ENCODE measurements around the gene RBM8A. TPM values are rescaled to one million over a fixed set of nuclear protein-coding genes. Genes with fewer than 3 reads are reported as not detected.

The RBM8A gene
- polyA plus RNA-seq, 1 of the 3 experiments (the other 2 are of a cell fraction), result 236 TPM

- Histone ChIP-seq H3K9me2 (no peaks in the 10 kb centered on the region), H3K4me3 (ENCODE audit: low read depth in 2 of 2, low read length in 1 of 2) (no peak overlapping the region), H3K9ac (no peak overlapping the region), H3K4me1 (ENCODE audit: control insufficient read depth in 1 of 2, insufficient read depth in 2 of 2, low read depth in 1 of 2, low read length in 1 of 2) (no peaks in the 10 kb centered on the region), H3K27me3 (ENCODE audit: insufficient read depth) (no peaks in the 10 kb centered on the region), H3K4me2 (no peak overlapping the region), H3K79me2 (ENCODE audit: insufficient read depth) (peaks cover 52% of the 10 kb centered on the region), H2AFZ (ENCODE audit: low read depth) (no peak overlapping the region), H3K36me3 (replicated peaks in 1 of 2; ENCODE audit: control insufficient read depth in 1 of 2, insufficient read depth in 2 of 2, low read length in 1 of 2) (peaks cover 28 to 30% of the 10 kb centered on the region in 2 experiments), H3F3A (replicated peaks; ENCODE audit: insufficient read depth) (no peaks in the 10 kb centered on the region), H3K9me3 (no peaks in the 10 kb centered on the region), H4K20me1 (ENCODE audit: insufficient read depth) (no peaks in the 10 kb centered on the region), H3K27ac (ENCODE audit: low read depth in 2 of 2, low read length in 1 of 2) (no peak overlapping the region)
- POLR2A ChIA-PET, result interaction anchor here (0.6 kb wide), 1 partner anchor 41 kb away, joined by 3 read pairs; no protein-coding TSS in a partner anchor
- no peak for TF ChIP-seq FOXM1 (IDR thresholded peaks at IDR 0.05; ENCODE audit: low read depth)
- TF ChIP-seq TEAD4 (IDR thresholded peaks at IDR 0.05; ENCODE audit: borderline replicate concordance, insufficient read depth), result no peak
- TF ChIP-seq USF1 (IDR thresholded peaks at IDR 0.05; ENCODE audit: borderline replicate concordance, low read depth), result no peak
- no peak for TF ChIP-seq CHD2 (IDR thresholded peaks at IDR 0.05; ENCODE audit: low read length, partially characterized antibody)
- no peak for TF ChIP-seq RFX5 (IDR thresholded peaks at IDR 0.05; ENCODE audit: low read length)
- no peak for TF ChIP-seq GATA2 (CRISPR knock-in tag; IDR thresholded peaks at IDR 0.05)
- no peak for TF ChIP-seq FOXJ3 (CRISPR knock-in tag; IDR thresholded peaks at IDR 0.05)
- no peak for TF ChIP-seq IRF3 (IDR thresholded peaks at IDR 0.05; ENCODE audit: low read depth, low read length)
- TF ChIP-seq SMC3 (IDR thresholded peaks at IDR 0.05; ENCODE audit: low read depth, low read length), result no peak
- TF ChIP-seq GABPA (IDR thresholded peaks at IDR 0.05; ENCODE audit: low read depth), result no peak
- TF ChIP-seq FOSL2 (IDR thresholded peaks at IDR 0.05; ENCODE audit: borderline replicate concordance, low read depth), result no peak
- TF ChIP-seq USF2 (IDR thresholded peaks at IDR 0.05; ENCODE audit: borderline replicate concordance, low read depth, low read length), result no peak
- TF ChIP-seq TCF12 (IDR thresholded peaks at IDR 0.05), result no peak
- TF ChIP-seq YY1 (IDR thresholded peaks at IDR 0.05; ENCODE audit: low read depth), result no peak
- no peak for TF ChIP-seq ELF1 (IDR thresholded peaks at IDR 0.05)
- DNase-seq, result no peak
- WGBS (ENCODE audit: low lambda C conversion rate), result 100% methylated on average over 3 of the region's 3 CpGs
- CTCF ChIA-PET, result interaction anchor here (0.8 to 1.4 kb wide), 4 partner anchors 17 to 52 kb away, joined by 3 to 5 read pairs (median 4); partner anchors contain the start of gene RBM8A
Measured at GRCh38 chr1:145944532-145944931, 17.2 kb upstream of the RBM8A start.

- Histone ChIP-seq H3K27ac (ENCODE audit: low read depth in 2 of 2, low read length in 1 of 2) (no peak overlapping the region), H3K27me3 (ENCODE audit: insufficient read depth) (no peaks in the 10 kb centered on the region), H3K36me3 (replicated peaks in 1 of 2; ENCODE audit: control insufficient read depth in 1 of 2, insufficient read depth in 2 of 2, low read length in 1 of 2) (peaks cover 20 to 28% of the 10 kb centered on the region in 2 experiments), H3K9me2 (no peaks in the 10 kb centered on the region), H3K9ac (no peak overlapping the region), H3K4me3 (ENCODE audit: low read depth in 2 of 2, low read length in 1 of 2) (no peak overlapping the region), H2AFZ (ENCODE audit: low read depth) (no peak overlapping the region), H3K4me1 (ENCODE audit: control insufficient read depth in 1 of 2, insufficient read depth in 2 of 2, low read depth in 1 of 2, low read length in 1 of 2) (no peaks in the 10 kb centered on the region), H3F3A (replicated peaks; ENCODE audit: insufficient read depth) (no peaks in the 10 kb centered on the region), H4K20me1 (ENCODE audit: insufficient read depth) (no peaks in the 10 kb centered on the region), H3K79me2 (ENCODE audit: insufficient read depth) (peaks cover 36% of the 10 kb centered on the region), H3K4me2 (no peak overlapping the region), H3K9me3 (no peaks in the 10 kb centered on the region)
- DNase-seq, result no peak
- 90% methylated on average over 6 of the region's 6 CpGs for WGBS (ENCODE audit: low lambda C conversion rate)
- CTCF ChIA-PET, result interaction anchor here (1.0 to 1.4 kb wide), 4 partner anchors 11 to 94 kb away, joined by 3 to 4 read pairs (median 4); no protein-coding TSS in a partner anchor
- POLR2A ChIA-PET, result interaction anchor here (0.9 kb wide), 1 partner anchor 15 kb away, joined by 3 read pairs; the partner anchor contains the start of gene LIX1L
- no peak for TF ChIP-seq TCF12 (IDR thresholded peaks at IDR 0.05)
- no peak for TF ChIP-seq USF1 (IDR thresholded peaks at IDR 0.05; ENCODE audit: borderline replicate concordance, low read depth)
- TF ChIP-seq PBX3 (IDR thresholded peaks at IDR 0.05), result no peak
- TF ChIP-seq YY1 (IDR thresholded peaks at IDR 0.05; ENCODE audit: low read depth), result no peak
- no peak for TF ChIP-seq ELF1 (IDR thresholded peaks at IDR 0.05)
Measured at GRCh38 chr1:145942871-145943270, 15.6 kb upstream of the RBM8A start.

Data from SK-N-SH (cell line).